GM18519 (cell line): Measurements from ENCODE around the gene TSSC4.

Experiments
- ATAC-seq: cut with Tn5 transposase; IDR thresholded peaks from one replicate; pipeline ENCODE4 v1.9.1; 2021; ENCODE audit warnings: mild to moderate bottlenecking, moderate library complexity; ENCODE audit not compliant: unreplicated experiment, low FRiP score

TSSC4 gene

DNA sequence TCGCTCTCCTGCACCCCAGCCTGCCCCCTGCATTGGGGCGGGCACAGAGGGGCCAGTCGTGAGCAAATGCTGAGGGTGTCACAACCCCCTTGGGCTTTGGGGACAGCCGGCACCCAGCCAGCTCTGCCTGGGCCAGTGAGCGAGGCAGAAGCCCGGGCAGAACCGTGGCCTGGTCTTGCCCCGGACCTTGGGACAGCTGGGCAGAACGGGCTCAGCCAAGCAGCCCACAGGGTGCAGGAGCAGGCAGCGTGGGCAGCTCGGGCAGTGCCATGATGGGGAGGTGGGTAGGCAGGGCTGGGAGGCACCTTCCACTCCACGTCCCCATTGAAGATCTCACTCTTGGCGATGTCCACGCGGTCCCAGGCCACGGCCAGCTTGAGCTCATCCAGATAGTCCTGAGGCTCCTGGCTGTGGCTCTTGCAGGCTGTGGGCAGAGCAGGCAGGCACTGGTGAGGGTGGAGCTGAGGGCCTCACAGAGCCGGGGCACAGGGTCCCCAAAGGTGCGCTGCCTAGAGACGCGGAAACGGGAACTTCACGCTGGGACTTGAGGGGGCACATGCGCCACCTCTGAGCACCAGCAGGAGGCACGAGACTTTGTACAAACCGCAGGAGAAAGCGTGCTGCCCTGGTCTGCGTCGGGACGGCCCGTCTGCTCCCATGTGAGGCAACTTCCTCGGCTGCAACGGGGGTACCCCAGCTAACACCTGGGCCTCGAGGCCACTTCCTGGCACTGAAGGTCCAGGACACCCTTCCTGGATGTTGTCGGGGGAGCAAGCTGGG is 15.2 kb downstream of the TSSC4 start:
- ATAC-seq = no peak

DNA sequence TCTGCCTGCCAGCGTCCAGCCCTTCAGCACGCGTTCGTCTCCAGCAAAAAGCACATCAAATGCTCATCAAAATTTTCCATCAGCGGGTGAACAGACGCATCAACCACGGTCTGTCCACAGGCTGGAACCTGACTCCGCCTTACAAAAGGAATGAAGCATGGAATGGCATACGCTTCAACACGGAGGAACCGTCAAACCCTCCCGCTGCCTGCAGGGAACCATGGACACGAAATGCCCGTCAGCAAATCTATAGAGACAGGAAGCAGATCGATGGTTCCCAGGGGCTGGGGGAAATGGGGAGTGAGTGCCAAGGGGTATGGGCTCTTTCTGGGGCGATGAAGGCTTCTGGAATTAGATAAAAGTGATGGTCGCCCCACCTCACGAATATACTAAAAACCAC is 16.2 kb downstream of the TSSC4 start:
- no peak for ATAC-seq

DNA sequence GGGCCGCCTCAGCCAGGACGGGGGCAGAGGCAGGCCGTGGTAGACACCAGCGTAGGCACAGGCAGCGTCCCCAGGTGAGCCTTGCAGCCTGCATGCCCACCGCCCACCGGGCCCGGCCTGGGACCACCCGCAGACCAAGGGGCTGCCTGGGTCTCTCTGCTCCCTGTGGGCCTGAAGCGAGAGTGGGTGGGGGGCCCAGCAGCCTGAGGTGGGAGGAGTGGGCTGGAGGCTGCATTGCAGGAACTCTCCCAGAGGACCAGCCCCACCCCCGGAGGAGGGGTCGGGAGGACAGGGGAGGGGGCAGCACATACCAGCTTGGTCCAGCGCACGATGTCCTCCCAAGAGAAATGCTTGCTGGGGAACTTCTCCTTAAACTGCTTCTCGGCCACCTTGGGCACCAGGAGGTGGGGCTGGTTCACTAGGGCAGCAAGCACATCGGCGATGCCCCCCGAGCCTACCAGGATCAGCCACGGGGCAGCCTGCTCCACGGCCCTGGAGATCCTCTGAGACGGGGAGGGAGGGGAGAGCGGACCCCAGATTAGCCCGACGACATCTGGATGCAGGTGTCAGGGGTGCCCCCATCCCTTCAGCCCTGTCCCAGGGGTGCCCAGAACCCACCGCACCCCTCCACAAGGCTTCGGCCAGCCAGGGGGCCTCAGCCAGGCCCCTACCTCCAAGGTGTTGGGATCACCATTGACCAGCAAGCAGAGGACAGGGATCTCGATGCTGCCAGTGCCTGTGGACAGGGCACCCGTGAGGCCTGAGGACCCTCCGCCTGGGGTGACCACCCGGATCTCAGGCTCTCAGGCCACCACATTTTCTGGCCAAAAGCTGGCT is 17.5 kb downstream of the TSSC4 start:
- ATAC-seq = no peak

DNA sequence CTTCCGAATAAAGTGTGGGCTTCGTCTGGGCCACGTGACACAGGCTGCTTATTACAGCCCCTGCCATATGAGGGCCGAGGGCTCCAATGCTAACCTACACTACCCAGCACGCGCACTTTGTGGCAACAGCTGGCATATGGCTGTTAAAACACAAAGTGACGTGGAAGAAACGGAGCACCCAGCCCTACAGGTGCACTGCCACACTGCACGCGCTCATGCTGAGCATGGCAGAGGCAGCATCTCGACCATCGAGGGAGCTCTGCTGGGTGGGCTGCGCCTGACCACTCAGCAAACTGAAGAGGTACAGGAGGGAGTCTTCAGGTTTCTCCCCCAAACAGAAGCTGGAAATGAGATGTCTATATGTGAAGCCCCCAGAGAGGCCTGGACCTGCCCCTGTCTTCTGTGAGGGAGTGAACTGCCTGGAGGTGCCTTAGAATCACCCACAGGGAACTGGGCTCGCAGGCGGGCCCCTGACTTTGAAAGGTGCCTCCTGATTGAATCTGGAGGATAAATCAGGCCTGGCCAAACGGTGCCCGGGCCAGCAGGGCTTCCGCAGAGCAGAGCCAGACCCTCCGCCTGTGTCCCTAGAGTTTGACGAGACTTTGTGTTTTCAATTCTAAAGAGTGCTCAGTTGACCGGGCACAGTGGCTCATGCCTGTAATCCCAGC is 18.3 kb downstream of the TSSC4 start:
- ATAC-seq = no peak

DNA sequence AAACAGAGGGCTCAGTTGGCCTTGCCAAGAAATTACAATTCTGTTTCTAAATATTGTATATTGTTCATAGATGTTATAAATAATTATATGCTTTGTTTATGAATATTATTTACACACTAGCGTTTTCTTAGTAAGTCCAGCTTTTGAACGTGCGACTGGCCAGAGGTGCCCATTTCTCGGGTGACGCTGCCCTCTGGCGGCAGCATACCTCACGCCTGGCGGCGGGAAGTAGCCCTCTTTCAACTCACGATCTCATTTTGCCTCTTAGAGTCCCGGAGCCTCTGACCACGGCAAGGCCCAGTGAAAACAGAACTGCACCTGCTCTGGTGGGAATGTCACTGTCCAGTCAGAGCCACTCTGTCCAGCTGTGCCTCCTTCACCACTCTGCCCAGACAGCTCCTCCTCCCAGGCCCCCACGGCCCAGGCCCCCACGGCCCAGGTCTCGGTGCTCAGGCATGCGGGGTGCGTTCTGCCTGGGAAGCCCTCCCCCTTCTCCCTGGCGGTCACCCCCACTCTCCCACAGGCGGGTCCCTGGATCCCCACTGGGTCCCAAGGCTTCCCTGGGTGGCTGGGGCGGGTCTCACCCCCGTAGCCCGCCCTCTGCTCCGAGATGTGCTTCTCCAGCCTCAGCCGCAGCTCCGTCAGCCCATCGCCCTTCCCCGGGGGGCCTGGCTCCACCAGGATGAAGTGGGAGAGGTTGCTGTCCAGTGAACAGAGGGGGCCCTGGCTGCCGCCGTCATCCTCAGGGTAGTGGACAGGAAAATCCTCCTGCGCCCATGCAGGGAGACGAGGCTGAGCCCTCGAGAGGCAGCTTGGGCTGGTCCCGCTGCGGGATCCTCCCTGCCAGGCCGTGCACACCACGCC is 19.3 kb downstream of the TSSC4 start:
- no peak for ATAC-seq

DNA sequence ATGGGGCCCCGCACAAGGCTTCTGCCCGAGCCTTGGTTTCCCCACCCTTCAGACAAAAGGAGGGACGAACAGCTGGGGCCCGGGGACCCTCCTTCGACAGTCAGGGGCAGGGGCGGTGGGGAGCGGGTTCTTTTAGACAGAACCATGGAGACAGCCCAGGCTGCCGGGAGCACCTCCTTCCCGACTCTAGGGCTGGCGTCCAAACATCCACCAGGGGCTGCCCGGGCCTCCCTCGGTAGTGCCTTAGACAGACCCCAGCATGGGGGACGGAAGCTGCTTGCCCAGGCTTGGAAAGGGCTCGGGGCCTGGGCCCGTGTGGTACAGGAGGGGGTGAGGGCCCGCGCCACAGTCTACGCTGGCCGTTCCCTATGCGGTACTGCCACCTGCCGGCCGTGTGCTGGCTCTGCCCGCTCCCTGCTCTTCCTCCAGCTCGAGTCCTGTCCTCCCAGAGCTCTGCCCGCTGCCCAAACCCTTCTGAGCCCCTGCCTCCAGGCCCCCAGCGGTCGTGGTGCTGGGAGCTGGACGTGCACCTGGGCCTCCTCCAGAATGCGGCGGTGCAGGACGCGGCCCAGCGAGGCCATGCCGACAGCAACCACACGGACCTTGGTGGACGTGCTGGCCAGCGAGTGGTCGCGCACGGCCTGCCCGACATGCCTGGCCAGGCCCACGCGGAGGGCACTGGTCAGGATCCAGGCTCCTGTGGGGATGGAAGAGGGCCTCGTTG is 20.1 kb downstream of the TSSC4 start:
- no peak for ATAC-seq

DNA sequence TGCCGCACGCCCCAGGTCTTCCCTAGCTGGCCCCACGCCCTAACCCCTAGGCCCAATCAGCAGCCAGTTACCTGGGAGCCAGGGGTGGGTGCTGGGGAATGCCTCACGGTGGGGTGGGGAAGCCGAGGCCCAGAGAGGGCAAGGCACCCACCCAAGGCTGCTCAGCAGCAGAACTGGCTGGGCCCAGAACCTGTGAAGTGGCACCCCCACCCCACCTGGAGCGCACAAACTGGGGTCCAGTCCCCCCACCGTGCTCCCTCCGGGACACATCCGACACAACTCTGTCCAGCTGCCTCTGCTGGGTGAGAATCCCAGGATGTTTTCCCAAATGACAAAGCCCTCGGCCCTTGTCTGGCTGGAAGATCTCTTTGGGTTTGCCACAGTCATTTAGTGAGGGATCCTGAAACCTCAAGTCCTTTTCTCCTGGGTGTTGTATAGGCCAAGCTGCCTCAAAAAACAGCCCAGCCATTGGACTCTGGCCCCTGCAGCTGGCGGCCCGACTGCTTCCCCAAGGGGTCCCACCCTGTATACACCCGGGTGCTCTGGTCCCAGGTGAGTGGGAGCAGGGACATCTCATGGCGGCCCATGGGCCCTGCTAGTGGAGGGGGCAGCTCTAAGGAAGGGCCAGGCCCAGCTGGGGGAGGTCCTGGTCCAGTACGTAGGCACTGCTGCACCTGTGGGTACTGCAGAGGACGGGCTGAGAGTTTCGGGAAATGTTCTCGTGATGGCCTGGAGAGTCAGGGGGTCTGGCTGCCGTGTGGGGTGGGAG is 20.9 kb downstream of the TSSC4 start:
- no peak for ATAC-seq

DNA sequence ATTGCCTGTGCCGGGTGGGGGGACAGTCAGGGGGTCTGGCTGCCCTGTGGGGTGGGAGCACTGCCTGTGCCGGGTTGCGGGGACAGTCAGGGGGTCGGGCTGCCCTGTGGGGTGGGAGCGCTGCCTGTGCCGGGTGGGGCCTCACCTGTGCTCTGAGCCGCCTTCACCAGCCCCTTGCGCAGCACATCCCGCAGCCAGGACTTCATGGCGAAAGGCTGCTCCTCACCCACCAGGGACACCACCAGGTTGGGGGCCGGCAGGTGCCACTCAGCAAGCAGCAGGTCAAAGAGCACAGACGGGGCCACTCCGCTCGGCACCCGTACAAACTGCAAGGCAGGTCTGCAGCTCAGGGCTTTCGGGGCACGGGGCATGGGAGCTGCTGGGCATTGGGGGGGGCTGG is 21.4 kb downstream of the TSSC4 start:
- no peak for ATAC-seq

DNA sequence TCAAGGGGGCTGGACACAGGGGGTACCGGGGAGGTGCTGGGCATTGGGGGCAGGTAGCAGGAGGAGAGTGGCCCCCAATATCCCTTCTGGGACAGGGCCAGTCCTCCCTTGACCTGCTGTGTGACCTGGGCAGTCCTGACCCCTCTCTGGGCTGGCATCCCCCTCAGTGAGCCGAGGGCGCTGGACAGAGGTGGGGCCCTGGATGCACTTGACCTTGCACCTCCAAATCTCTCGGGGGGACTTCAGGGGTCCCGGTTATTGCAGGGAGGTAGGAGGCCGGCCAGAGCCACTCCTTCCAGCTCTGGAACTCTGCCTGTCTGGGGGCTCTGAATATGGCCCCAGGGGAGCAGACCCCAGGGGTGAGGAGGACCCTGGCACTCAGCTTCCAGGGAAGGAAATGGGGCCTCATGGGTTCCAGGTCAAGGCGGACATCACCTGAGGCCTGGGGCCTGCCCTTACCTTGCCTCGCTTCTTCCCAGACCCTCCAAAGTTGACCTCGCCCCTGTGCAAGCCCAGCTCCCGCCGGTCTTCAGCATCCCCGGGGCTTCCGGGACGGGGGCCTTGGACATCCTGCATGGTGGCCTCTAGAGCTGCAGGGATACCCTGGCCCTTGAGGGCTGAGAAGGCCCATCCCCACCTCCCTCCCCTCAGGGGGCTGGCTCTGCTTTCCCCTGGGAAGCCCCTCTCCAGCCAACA is 22.1 kb downstream of the TSSC4 start:
- no peak for ATAC-seq

DNA sequence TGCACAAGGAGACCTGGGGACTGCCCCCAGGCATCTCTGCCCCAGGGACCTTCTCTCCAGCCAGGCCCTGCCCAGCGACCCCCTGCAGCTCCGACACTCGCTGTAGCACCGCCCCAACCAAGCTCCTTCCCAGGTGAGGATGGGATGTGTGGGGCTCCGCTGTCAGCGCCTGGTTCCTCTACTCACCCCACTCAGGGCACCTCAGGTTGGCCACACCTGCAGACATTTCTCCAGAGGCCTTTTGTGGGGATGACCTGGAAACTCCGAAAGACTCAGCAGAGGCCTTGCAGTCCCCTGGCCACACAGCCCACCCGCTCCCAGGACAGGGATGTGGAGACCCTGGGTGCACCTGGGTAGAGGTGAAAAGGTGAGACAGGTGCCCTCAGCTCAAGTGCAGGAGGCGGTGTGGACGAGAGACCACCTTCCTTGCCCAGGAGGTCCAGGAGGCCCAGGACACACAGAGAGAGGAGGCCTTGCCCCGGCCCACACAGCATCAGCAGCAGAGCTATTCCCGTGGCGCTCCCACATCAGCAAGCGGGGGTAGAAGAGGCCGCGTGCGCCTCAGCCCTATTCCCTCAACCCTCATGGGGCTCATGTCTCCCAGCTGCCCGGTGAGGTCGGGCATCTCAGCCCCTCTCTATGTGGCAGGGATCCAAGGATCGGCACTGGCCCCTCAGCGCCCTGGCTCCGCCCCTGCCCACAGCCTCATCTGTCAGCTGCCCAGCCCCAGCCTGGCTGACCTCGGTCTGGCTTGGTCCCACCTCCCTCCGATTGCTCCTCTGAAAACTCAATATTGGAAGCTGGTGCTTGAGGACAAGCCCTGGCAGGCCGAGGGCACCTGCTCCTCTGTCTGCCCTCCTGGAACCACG is 22.8 kb downstream of the TSSC4 start:
- no peak for ATAC-seq

DNA sequence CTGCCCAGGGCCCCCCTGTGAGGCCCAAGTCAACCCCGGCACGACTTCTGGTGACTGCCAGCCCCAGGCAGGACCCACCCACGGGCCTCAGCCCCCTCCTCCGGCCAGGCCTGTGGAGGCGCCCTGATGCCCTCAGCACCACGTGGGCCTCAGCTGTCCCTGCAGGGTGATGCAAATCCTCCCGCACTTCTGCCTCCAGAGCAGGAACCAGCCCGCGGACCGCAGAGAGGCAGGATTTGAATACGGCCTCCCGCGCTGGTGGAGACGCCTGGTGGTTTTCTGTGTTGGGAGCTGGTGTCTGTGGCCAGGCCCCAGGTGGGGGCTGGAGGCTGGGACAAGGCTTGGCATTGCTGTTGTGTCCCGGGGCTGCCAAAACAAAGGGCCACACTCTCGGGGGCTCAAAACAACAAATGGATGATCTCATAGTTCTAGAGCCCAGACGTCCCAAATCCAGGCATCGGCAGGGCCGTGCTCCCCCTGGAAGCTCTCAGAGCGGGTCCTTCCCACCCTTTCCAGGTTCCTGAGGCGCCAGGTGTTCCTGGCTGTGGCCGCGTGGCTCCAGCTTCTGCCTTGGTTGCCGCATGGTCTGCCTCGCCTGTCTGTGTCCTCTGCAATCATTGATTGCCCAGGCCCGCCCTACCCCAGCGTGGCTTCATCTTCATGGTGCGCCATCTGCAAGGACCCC is 24.4 kb downstream of the TSSC4 start:
- ATAC-seq = no peak

DNA sequence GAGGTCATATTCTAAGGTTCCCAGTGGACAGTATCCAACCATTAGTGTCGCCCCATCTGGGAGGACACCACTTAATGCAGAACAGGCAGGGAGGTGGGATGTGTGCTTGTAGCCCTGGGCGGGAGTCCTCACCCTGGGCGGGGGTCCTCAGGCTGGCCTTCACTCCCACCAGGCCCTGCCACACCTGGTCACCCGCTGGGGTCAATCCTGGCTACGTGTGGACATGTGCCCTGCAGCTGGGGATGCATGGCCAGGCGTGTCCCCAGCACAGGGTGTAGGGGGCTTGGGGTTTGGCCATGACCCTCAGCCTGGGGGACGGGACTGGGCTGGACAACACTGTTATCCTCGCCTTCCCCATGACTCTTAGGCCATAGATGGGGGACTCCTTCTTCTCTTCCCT is 25.0 kb downstream of the TSSC4 start:
- ATAC-seq = no peak

DNA sequence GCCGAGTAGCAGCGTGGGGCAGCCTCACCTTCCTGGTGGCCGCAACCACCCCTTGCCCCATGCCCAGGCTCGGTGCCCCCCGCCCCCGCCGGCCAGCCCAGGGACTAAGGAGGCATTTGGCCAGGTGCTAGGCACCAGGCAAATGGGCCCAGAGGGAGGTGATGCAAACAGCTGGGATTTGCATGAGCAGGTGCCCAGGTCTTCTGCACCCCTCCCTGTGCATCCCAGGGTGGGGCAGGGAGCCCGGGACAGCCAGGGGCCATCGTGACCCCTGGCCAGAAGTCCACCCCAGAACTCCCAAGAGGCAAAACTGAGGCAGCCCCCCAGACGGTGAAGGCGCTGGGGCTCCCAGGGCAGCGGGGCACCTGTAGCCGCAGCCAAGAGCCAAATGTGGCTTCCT is 25.7 kb downstream of the TSSC4 start:
- ATAC-seq = no peak

DNA sequence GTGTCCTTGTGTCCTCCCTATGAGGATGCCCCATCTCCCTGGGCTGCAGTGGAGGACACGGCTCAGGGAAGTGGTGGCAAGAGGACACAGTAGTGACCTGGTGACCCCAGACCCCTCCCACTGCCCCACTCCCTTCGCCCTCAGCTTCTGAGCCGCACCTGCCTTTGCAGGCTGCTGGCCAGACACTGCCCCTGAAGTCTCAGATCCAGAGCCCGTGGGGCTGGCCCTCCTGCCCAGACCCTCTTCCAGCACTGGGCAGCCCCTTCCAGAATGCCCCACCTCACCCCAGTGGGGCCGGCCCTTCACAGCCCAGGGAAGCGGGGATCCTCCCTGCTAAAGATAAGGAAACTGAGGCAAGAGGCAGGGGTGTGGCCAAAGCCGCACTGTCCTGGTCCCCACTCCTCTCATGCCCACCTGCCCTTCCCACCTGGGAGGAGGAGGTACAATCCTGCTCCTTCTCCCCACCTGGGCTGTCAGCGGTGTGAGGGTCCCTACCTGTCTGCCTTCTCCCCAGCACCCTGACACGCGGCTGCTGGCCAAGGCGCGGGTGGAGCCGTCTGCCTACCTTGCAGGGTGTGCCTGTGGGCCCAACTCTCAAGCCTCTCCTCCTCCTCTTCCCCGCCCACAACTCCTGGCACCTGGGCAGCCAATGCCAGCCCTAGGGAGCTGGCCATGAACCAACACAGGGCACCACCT is 26.4 kb downstream of the TSSC4 start:
- ATAC-seq = no peak

DNA sequence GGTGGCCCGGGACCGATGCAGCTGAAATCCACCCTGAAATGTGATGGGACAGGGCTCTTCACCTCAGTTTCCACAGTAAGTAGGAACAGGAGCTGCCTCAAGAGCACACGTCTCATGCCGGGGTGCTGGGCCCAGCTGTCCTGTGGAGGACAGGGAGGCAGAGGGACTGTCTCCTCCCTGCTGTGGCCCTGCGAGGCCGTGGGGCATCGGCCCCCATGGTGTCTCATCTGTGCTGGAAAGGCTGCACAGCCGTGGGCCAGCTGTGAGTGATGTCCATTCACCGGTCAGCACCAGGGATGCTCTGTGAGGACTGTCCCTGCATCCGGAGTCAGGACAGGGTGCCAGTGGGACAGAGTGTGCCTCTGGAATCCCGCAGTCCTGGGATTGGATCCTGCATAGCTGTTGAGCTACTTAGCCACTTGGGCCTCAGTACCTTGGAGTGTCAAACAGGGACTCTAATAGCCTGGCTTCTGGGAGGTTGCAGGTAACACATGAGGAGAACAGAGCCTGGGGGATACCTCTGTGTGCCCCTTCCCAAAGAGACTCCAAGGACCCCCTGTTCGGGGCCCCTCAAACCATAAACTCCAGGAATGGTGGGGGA is 27.3 kb downstream of the TSSC4 start:
- no peak for ATAC-seq

DNA sequence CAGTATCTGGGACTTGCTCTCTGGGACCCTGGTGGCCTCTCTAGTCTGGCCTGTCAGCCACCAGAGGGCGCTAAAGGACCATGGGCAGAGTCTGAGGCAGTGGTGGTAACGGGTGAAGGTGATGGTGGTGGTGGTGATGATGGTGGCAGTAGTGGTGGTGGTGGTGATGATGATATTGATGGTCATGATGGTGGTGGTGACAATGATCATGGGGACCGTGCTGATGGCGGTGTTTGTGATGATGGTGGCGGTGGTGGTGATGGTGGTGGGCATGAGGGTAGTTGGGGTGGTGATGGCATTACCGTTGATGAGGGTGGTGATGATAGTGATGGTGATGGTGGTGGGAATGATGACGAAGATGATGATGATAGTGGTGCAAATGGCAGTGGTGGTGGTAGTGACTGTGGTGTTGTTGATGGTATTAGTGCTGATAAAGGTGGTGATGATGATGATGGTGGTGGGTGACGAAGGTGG is 27.8 kb downstream of the TSSC4 start:
- no peak for ATAC-seq
